ENCODE data around the gene BNC2. TPM values are rescaled to one million over a fixed set of nuclear protein-coding genes. Genes with fewer than 3 reads are reported as not detected.

The BNC2 gene
- total and polyA plus RNA-seq, 2 of the 4 experiments (the other 2 are of a cell fraction): 15.5 to 45.2 TPM

DNA sequence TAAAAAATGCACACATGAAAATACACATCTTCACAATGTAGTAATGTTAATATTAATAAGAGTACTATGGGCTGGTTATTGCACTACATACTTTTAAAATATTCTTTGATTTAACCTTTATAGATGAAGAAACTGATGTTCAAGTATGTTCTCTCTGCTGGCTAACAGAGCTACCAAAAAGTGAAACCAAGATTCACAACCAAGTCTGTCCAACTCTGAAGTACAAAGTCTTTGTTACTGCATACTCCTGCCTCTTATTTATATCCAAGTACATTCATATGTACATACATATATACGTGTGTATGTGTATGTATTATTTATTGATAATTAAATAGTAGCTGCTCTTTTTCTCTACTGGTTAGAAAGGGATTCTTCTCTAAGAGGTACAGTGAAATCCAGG, 325.6 kb downstream of the BNC2 start:
- H2BK5ac ChIP-seq (ENCODE audit: low read depth, low read length, poor library complexity, severe bottlenecking): no peak overlapping the region
- no peak overlapping the region for H3K27ac ChIP-seq (ENCODE audit: insufficient read depth, low read length)
- H2BK20ac ChIP-seq (ENCODE audit: low read depth, low read length): no peak overlapping the region
- H3K4me1 ChIP-seq (ENCODE audit: control insufficient read depth, insufficient read depth, low read length): peaks cover 6% of the 10 kb centered on the region
- H3K9me1 ChIP-seq (ENCODE audit: insufficient read depth, low read length): peaks cover 3% of the 10 kb centered on the region
- POLR2A ChIA-PET (ENCODE audit: unreplicated experiment): no interaction called here
- H2AK9ac ChIP-seq (replicated peaks; ENCODE audit: low read depth, low read length, poor library complexity): no peak overlapping the region
- peaks cover 5% of the 10 kb centered on the region; the same call in 1 of the 2 replicates for H3K36me3 ChIP-seq (ENCODE audit: control insufficient read depth, insufficient read depth, low read length)
- dilution Hi-C loops (cut with HindIII; ENCODE audit: low sequenced_read_pairs, unreplicated experiment) (no loop called here), in situ Hi-C loops (cut with MboI; ENCODE audit: low sequenced_read_pairs) (no loop called here), intact Hi-C loops (cut with micrococcal nuclease) (no loop called here)
- peaks cover 12 to 34% of the 10 kb centered on the region in 2 experiments for H3K79me1 ChIP-seq (ENCODE audit: low read depth in 1 of 2, low read length in 2 of 2)
- H2BK15ac ChIP-seq (ENCODE audit: low read depth, low read length): no peak overlapping the region
- H3K14ac ChIP-seq (replicated peaks; ENCODE audit: low read depth, low read length): no peak overlapping the region
- CTCF ChIA-PET: no interaction called here
- H4K8ac ChIP-seq (ENCODE audit: low read depth in 2 of 2, low read length in 2 of 2): no peak overlapping the region
- 0 out of 2 replicates have a peak, but pooled peaks cover 4% of the 10 kb centered on the region for H4K20me1 ChIP-seq (ENCODE audit: insufficient read depth, low read length)
- H3K18ac ChIP-seq (ENCODE audit: low read depth, low read length): no peak overlapping the region
- no peak overlapping the region for H3K23ac ChIP-seq (ENCODE audit: low read depth, low read length)
- H3K56ac ChIP-seq (ENCODE audit: extremely low read depth, insufficient read depth, low read length): no peak overlapping the region
- no peak for DNase-seq
- peak; percentile 29; the same call in 1 of the 2 replicates for ATAC-seq (ENCODE audit: low read depth)
- H2AK5ac ChIP-seq (ENCODE audit: low read depth, low read length): no peak overlapping the region
- H3K4me2 ChIP-seq (ENCODE audit: low read depth, low read length): peak overlapping the region; percentile 38; the same call in 1 of the 2 replicates
- H3K9me3 ChIP-seq (ENCODE audit: control insufficient read depth, insufficient read depth, low read length): no peaks in the 10 kb centered on the region
- H4K91ac ChIP-seq (ENCODE audit: insufficient read depth, low read depth, low read length): no peak overlapping the region
- no peak overlapping the region for H3K9ac ChIP-seq (ENCODE audit: low read depth, low read length)
- TF ChIP-seq, protein P1, sequence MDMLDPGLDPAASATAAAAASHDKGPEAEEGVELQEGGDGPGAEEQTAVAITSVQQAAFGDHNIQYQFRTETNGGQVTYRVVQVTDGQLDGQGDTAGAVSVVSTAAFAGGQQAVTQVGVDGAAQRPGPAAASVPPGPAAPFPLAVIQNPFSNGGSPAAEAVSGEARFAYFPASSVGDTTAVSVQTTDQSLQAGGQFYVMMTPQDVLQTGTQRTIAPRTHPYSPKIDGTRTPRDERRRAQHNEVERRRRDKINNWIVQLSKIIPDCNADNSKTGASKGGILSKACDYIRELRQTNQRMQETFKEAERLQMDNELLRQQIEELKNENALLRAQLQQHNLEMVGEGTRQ (IDR thresholded peaks at IDR 0.05; ENCODE audit: low read depth, low read length): no peak
- TF ChIP-seq ELK1 (IDR thresholded peaks at IDR 0.05; ENCODE audit: borderline replicate concordance, low read depth, low read length) (no peak), FOS (IDR thresholded peaks at IDR 0.05; ENCODE audit: low read depth, low read length) (no peak), CEBPB (IDR thresholded peaks at IDR 0.05; ENCODE audit: low read depth, low read length) (no peak), NFE2L2 (IDR thresholded peaks at IDR 0.05; ENCODE audit: low read depth, low read length) (no peak), RCOR1 (IDR thresholded peaks at IDR 0.05; ENCODE audit: insufficient replicate concordance, low read length) (no peak), CTCF (conservative IDR thresholded peaks at IDR 0.05; ENCODE audit: low read depth, low read length) (no peak), MXI1 (IDR thresholded peaks at IDR 0.05; ENCODE audit: borderline replicate concordance, low read depth, low read length) (no peak), CHD1 (IDR thresholded peaks at IDR 0.05; ENCODE audit: low read depth, low read length) (no peak), MAZ (IDR thresholded peaks at IDR 0.05; ENCODE audit: borderline replicate concordance, low read depth, low read length) (no peak), BHLHE40 (IDR thresholded peaks at IDR 0.05; ENCODE audit: low read depth, low read length) (no peak), SMC3 (IDR thresholded peaks at IDR 0.05; ENCODE audit: low read depth, low read length) (no peak), MAFK (IDR thresholded peaks at IDR 0.05; ENCODE audit: low read depth, low read length) (no peak), RFX5 (IDR thresholded peaks at IDR 0.05; ENCODE audit: low read depth, low read length) (no peak), RAD21 (IDR thresholded peaks at IDR 0.05; ENCODE audit: low read length) (no peak), POLR2A (IDR thresholded peaks at IDR 0.05; ENCODE audit: low read depth, low read length) (no peak)
- WGBS, 2 experiments (ENCODE audit: extremely low coverage in 2 of 2, insufficient read length in 1 of 2): no CpG with 5 or more reads among the region's 1 CpG
- no peak overlapping the region for H2BK120ac ChIP-seq (ENCODE audit: low read depth, low read length)
- H4K5ac ChIP-seq (ENCODE audit: low read depth, low read length): no peak overlapping the region
- BruUV-seq (replicated peaks): no TSS peak
- no peaks in the 10 kb centered on the region for H3K27me3 ChIP-seq (ENCODE audit: control insufficient read depth, insufficient read depth, low read length)
- H3K4ac ChIP-seq (ENCODE audit: low read depth, low read length): no peak overlapping the region
- H3K4me3 ChIP-seq (ENCODE audit: insufficient read depth, low read depth, low read length): no peak overlapping the region
- H2AFZ ChIP-seq (replicated peaks; ENCODE audit: low read length, poor library complexity): no peak overlapping the region
